Activated CD4-positive, alpha-beta T cell treated with anti-CD3 and anti-CD28 coated beads, Interleukin-2, Interleukin-6, amounts not matched to agents 100 ng/mL and 50 ng/mL, durations not matched to agents 16 hours and 8 hours (primary cell): ENCODE measurements around the gene LIX1L.
A peak's percentile ranks its signal among the peaks of the same experiment; 100 is the strongest.
"Not testable (repeated sequence)": the region's sequence is repeated elsewhere in the genome, so short reads cannot be mapped to it uniquely, and the experiment has no call there.

Experiments
- DNase-seq: peaks from one replicate; pipeline ENCODE4 v3.0.0-alpha.2; 2020

Gene LIX1L

DNA sequence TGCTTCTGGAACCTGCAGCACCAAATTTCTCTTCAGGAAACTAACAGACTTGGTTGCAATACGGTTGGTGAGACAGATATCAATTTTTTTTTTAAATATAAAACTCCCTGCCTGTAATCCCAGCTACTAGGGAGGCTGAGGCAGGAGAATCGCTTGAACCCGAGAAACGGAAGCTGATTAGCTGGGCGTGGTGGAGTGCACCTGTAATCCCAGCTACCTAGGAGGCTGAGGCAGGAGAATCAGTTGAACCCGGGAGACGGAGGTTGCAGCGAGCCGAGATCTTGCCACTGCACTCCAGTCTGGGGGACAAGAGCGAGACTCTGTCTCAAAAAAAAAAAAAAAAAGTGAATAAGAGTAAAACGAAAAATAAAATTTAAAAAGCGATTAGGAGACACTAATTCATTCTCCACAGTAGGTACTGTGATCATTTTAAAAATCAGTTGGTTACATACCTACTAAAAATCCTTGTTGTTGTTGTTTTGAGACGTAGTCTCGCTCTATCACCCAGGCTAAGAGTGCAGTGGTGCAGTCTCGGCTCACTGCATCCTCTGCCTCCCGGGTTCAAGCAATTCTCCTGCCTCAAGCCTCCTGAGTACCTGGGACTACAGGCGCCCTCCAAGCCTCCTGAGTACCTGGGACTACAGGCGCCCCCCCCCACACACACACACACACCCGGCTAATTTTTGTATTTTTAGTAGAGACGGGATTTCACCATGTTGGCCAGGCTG is 29.7 kb downstream of the LIX1L start:
- DNase-seq: peak; percentile 23

- DNase-seq: peak; percentile 98
Observed at GRCh38 chr1:145927063-145927886, 30.5 kb downstream of the LIX1L start, which contains the start of gene RBM8A. Gene RBM8A, minus strand, starts transcription at chr1:145927484. Its CDS starts 58 bp downstream, at chr1:145927426.

- DNase-seq: peak; percentile 65
Observed at GRCh38 chr1:145926686-145927062, 31.1 kb downstream of the LIX1L start.

- DNase-seq: no peak
Observed at GRCh38 chr1:145922266-145922665, 35.6 kb downstream of the LIX1L start.

GRCh38 chr1:145920297-145920696 is 37.5 kb downstream of the LIX1L start:
- DNase-seq: not testable (repeated sequence)

DNA sequence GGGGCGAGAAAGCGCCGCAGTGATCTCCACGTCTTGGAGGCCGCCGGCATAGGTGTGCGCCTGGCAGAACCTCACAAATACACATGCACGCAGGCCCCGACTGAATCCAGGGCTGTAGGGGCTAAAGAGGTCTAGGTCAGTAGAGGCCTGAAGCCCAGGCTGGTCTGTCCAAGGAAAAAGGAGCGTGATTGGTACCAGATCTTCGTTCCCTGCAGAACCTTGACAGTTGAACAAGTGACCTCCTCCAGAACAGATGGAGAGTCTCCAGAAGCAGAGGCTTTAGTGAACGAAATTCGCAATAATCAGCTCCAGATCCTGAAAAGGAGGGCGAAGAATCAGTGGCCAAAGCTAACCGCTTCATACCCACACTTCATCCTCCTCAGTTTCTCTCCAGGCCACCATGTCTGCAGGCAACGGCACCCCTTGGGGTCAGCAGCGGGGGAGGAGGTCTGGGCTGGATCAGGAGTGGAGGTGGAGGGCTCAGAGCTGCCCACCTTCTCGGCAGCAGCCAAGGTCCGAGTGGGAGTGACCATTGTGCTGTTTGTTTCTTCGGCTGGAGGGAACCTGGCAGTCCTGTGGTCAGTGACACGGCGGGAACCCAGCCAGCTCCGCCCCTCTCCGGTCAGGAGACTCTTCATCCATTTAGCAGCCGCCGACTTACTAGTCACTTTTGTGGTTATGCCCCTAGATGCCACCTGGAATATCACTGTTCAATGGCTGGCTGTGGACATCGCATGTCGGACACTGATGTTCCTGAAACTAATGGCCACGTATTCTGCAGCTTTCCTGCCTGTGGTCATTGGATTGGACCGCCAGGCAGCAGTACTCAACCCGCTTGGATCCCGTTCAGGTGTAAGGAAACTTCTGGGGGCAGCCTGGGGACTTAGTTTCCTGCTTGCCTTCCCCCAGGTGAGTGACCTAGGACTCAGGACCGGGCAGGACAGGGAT is 38.6 kb downstream of the LIX1L start:
- peak; percentile 38 for DNase-seq

DNA sequence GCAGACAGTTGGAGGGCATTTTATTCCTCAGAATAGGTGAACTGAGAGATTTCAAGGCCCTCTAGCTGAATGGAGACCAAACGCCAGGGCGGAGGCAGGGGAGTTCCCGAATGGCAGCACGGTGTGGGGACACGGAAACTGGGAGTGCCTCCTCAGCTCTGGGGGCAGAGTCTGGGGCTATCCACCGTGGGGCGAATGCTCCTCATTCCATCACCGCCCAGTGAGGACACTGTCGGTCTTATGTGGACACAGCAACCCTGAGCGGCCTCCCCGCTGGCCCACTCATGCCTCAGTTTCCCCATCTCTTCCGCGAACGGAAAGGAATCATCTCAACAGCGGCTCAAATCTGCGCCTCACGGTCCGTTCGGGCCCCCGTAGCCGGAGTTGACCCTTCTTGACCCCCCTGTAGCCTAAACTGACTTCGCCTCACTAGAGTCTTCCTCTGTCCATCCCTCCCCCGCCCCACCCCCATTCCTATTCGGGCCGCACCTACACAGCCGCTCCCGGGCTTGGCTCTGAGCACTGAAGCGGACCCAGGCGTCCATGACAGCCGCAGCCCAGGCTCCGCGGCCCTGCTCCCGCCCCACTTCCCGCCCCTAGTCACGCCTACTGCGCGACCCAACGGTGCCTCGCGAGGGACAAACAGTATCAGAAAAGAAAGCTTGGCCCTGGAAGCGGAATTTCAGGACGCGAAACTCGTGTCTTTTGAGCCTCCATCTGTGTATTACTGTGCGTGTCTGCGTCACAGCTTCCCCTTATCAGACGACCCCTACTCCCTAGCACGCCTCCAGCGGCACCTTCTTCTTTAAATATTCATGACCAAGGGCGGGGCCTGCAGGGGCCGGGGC is 39.4 kb downstream of the LIX1L start, which contains the start of gene PEX11B:
Gene PEX11B, minus strand, starts transcription at position 574 of the 848 bp plus-strand sequence. Its CDS starts 29 bp downstream, at position 545.
- DNase-seq: peak; percentile 93

GRCh38 chr1:145917595-145917994 is 40.2 kb downstream of the LIX1L start:
- DNase-seq: no peak

GRCh38 chr1:145916745-145917144 is 41.1 kb downstream of the LIX1L start:
- DNase-seq: no peak

- no peak for DNase-seq
Observed at GRCh38 chr1:145912128-145912641, 45.6 kb downstream of the LIX1L start.

DNA sequence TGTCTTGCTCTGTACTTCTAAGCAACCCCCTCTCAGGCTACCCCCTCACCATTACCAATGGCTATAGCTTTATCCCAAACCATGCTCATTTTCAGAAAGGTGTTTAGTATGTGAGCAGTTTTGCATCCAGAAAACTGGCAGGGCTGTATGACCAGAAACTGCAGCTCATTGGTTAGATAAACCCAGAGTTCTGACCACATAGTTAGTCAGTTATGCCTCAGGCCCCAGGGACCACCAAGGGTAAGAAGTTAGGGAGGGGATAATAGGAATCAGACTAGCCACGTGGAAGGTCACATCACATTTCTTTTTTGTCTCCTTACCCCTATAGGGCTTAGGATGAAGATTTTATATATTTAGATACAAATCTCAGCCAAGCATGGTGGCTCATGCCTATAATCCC is 49.2 kb downstream of the LIX1L start:
- DNase-seq: no peak

DNA sequence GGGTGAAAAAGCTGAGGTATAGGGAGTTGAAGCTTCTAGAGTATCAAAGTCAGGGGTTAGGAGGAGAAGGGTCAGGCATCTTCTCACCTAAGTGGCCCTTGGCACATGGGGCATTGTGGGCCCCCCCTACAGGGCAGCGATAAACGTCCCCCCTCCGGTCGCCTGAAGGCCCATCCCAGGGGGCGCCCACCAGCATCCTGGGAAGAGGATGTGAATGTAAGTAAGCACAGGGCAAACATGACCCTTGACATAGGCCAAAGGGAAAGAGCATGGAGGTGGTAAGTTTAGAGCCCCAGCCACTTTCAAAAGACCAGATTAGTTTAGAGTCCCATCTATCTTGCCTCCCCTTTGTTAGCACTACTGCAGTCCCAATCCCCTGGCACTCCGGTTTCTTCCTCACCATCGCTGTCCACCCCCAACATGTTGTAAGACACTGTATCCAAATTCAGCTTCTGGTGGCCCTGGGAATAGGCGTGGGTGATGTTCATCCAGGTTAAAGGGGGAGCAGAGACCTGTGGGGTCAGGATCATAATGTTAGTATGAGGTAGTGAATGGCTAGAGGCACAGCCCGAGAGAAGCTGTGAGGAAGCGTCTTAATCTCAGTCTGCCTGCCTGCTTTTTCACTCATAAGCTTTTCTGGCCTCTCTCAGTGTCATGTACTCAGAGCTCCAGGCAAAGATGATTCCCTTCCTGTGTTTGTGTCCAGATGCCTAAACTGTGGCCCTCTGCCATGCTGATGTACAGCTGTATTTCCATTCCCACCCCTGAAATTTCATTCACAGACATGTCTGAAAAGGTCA is 50.7 kb downstream of the LIX1L start:
- no peak for DNase-seq

GRCh38 chr1:145901312-145902021 is 56.4 kb downstream of the LIX1L start:
- no peak for DNase-seq

GRCh38 chr1:145898756-145899155 is 59.1 kb downstream of the LIX1L start:
- DNase-seq: no peak

DNA sequence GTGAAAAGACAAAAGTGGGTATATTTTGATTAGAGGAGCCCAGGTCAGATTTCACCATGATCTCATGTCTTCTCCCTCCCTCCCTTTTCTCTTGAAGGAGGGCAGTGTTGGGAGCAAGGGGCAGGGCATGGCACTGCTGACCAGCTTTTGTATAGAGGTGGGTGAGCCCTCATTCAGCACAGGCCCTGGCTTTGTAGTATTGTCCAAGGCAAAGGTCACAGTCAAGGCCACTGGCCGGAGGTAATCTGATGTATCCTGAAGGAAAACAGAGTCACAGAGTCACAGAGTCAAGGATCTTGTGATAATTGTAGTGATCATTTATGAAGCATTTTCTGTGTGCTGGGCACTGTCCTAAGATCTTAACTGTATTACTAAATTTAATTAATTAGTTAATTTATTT is 59.8 kb downstream of the LIX1L start:
- no peak for DNase-seq

DNA sequence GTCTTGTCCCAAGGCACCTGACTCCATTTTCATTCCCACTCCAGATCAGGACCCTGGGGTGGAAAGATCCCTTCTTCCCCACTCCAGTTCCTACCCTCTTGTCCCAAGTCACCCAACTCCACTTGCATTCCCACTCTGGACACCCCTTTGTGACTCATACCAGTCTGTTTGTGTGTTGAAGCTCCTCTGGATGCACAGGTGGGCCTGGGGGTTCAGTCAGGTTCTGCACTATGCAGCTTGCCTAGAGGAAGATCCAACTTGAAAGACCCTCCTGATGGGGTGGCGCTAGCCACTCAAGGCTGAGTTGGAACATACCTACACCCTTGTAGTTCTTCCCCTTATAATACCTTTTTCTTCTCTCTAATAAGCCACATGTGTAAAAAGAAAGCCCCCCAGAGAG is 62.3 kb downstream of the LIX1L start:
- no peak for DNase-seq

DNA sequence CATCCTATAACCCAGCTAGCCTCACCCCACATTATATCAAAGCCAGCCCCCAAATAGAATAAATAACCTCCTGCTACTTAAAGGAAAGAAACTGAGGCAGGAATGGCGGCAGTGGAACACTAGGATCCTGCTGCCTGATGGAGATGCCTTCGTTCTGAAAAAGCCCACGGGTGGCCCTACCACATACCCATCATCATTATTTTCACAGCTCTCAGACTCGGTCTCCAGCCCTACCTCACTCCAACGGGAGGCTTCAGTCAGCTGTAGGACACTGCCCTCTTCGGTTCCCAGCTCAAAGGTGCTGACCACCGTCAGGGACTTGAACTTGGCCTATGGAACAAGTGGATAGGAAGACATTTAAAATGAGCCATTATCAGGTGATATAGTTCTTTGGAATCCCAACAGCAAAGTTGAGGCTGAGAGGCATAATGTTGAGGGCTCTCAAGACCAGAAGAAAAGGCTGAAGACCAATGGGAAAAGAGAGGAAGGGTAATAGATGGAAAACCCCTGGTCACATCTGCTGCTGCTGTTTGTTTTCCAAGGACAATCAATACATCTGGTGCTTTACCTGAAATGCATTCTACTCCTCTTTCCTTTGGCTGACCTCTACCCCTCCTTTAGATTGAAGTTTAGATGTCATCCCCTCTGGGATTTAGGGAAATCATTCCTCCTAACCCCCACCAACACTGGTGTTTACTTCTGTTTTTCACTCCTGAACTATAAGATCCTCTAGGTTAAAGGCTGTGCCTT is 64.3 kb downstream of the LIX1L start:
- DNase-seq: no peak

DNA sequence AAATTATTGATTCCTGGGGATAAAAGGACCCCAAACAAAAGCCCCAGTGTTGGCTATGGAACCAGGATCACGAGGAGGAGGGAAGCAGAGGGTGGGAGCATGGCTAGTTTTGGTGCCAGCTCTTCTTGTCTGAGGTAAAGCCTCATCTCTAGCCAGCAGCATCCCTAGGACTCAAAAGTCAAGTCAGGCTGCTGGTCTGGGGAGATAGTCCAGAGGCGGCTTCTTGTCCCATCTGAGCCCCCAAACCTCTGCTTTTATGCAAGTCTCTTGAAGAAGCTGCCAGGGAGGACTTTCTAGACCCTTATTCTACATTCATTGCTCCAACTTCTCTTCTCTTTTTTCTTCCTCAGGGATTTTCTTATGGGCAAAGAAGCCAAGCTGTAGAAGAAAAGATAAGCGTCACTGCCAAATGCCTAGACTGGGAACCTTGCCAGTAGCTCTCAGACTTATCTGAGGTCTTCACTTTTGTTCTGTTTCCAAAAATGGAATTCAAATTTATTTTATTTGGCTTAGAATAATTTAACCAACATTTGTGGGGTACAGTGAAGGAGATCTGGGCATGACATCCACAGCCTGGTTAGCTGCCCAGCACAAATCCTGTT is 65.2 kb downstream of the LIX1L start:
- no peak for DNase-seq
